ENCODE results near the gene FFAR3.

GRCh38 chr19:35357867-35358573, at the start of gene FFAR3:
- no peak for TF ChIP-seq POLR2AphosphoS5 (IDR thresholded peaks at IDR 0.05; ENCODE audit: low read depth, low read length)
- no peak for TF ChIP-seq CBX8 (IDR thresholded peaks at IDR 0.05; ENCODE audit: borderline replicate concordance, low read depth, low read length)
- no peak for TF ChIP-seq TBP (IDR thresholded peaks at IDR 0.05; ENCODE audit: low read depth, low read length)
- TF ChIP-seq, protein P1, sequence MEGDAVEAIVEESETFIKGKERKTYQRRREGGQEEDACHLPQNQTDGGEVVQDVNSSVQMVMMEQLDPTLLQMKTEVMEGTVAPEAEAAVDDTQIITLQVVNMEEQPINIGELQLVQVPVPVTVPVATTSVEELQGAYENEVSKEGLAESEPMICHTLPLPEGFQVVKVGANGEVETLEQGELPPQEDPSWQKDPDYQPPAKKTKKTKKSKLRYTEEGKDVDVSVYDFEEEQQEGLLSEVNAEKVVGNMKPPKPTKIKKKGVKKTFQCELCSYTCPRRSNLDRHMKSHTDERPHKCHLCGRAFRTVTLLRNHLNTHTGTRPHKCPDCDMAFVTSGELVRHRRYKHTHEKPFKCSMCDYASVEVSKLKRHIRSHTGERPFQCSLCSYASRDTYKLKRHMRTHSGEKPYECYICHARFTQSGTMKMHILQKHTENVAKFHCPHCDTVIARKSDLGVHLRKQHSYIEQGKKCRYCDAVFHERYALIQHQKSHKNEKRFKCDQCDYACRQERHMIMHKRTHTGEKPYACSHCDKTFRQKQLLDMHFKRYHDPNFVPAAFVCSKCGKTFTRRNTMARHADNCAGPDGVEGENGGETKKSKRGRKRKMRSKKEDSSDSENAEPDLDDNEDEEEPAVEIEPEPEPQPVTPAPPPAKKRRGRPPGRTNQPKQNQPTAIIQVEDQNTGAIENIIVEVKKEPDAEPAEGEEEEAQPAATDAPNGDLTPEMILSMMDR (IDR thresholded peaks at IDR 0.05; ENCODE audit: control extremely low read depth in 1 of 3, insufficient read depth in 1 of 3, low read depth in 1 of 3, low read length in 3 of 3): no peak
- no peak for TF ChIP-seq CHD2 (IDR thresholded peaks at IDR 0.05; ENCODE audit: low read length)
- TF ChIP-seq SP1 (IDR thresholded peaks at IDR 0.05; ENCODE audit: low read depth, low read length): no peak
- no peak for TF ChIP-seq CTBP2 (IDR thresholded peaks at IDR 0.05; ENCODE audit: borderline replicate concordance, insufficient read depth, insufficient read length, low read length)

Measured in H1 (cell line).